ENCODE results near the gene ISG20.
A peak's percentile ranks its signal among the peaks of the same experiment; 100 is the strongest.

Gene ISG20

DNA sequence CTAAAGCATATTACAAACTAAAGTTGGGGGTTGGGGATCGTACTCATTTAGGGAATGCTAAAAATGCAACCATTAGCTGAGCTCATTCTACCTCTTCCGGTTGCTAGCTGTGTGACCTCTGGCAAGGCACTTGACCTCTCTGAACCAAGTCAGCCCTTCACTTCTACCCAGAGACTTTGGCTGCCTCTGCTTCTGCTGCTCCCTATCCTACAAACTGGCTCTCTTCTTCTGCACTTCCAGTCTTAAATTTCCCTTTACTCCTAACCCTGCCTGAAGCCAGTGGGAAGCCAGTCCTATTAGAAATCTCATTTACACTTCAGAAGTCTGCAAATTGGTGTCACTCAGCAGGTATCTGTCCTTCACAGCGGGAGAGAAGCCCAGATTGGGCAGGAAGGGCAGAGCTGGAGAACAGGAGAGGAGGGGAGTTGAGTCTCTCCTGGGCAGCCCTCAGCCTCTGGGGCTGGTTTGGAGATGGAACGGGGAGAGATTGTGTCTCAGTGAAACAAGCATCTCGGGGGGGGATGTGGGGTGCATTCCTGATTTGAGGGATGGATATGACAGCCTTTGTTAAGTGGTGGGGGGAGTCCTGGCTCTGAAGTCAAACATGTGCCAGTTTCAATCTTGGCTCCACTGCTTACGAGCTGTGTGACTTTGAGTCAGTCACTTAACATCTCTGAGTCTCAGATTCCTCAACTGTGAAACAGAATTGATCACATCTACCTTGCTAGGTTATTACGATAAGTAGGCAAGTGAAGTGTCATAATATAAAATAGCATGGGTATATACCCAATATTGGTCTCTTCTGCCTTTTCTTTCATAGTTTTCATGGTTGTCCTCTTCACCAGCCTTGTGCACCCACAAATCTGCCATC lies 25.5 kb upstream of the ISG20 start:
- peaks cover 3% of the 10 kb centered on the region in 2 donors for H3K36me3 Mint-ChIP-seq

DNA sequence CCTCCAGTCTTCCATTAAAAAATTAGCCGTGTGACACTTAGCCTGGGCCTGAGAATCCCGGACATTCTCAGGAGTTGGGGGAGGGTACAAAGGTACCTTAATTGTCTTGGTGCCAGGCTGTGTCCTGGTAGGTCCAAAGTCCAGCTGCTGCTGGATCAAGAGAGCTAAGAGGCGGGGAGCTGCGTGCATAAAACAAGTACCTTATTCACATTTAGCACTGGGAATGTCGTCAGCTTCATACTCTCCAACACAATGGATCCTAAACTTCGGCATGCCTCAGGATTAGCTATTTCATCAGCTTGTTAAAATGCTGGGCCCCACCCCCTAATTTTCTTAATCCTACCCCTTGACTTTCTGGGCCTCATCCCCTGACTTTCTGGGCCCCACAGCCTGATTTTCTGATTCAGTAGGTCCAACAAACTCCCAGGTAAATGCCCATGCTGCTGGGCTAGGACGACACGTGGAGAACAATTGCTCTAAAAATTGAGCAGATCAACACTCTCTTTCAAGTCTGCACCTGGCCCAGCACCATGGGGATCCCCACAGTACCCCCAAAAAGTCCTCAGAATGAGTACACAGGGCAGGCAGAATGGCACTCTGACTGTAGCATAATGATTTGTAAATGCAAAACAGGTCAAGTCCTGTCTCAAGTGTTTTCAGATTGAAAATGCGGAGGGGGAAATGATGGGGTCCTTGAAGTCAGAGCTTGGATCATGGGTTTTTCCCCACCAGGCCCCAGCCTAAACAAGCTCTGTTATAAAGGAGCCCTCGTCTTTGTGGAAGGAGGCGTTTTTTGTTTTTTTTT lies 23.3 kb upstream of the ISG20 start:
- Mint-ChIP-seq H3K9me3 (no peaks in the 10 kb centered on the region), H3K4me3 (no peak overlapping the region)

More for the DNA sequence above, 25.5 kb upstream of the ISG20 start:
- no peak overlapping the region for H3K27ac Mint-ChIP-seq
- peaks cover 50 to 82% of the 10 kb centered on the region in 2 donors for H3K27me3 Mint-ChIP-seq
- no peak overlapping the region for H3K4me3 Mint-ChIP-seq
- DNase-seq (no peak), ATAC-seq (replicated peaks) (no peak)
- H3K4me1 Mint-ChIP-seq: peaks cover 8 to 16% of the 10 kb centered on the region in 2 donors
- H3K9me3 Mint-ChIP-seq: no peaks in the 10 kb centered on the region

DNA sequence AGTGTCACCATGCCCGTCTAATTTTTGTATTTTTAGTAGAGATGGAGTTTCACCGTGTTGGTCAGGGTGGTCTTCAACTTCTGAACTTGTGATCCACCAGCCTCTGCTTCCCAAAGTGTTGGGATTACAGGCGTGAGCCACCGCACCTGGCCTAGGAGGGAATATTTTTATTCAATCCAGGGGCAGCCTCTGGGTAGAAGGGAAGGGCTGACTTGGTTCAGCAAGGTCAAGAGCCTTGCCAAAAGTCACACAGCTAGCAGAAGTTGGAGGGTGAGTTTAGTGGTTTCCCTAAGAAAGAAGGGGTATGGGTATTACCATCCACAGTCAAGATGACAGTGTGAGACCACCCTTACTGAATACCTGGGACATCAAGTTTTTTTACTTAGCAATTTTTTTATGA lies 22.6 kb upstream of the ISG20 start:
- Mint-ChIP-seq H3K4me1 (peaks cover 0 to 7% of the 10 kb centered on the region in 2 donors), H3K27me3 (peaks cover 32 to 63% of the 10 kb centered on the region in 2 donors), H3K4me3 (no peak overlapping the region), H3K27ac (peak overlapping the region; percentile 86), H3K36me3 (peaks cover 4 to 5% of the 10 kb centered on the region in 2 donors), H3K9me3 (no peaks in the 10 kb centered on the region)
- ATAC-seq (replicated peaks) (no peak), DNase-seq (no peak)

More for the DNA sequence above, 23.3 kb upstream of the ISG20 start:
- Mint-ChIP-seq H3K4me1 (peaks cover 6 to 8% of the 10 kb centered on the region in 2 donors), H3K27me3 (peaks cover 37 to 70% of the 10 kb centered on the region in 2 donors), H3K27ac (peak overlapping the region; percentile 86), H3K36me3 (peaks cover 3% of the 10 kb centered on the region in 2 donors)
- DNase-seq (no peak), ATAC-seq (replicated peaks) (peak; percentile 31 to 79)

DNA sequence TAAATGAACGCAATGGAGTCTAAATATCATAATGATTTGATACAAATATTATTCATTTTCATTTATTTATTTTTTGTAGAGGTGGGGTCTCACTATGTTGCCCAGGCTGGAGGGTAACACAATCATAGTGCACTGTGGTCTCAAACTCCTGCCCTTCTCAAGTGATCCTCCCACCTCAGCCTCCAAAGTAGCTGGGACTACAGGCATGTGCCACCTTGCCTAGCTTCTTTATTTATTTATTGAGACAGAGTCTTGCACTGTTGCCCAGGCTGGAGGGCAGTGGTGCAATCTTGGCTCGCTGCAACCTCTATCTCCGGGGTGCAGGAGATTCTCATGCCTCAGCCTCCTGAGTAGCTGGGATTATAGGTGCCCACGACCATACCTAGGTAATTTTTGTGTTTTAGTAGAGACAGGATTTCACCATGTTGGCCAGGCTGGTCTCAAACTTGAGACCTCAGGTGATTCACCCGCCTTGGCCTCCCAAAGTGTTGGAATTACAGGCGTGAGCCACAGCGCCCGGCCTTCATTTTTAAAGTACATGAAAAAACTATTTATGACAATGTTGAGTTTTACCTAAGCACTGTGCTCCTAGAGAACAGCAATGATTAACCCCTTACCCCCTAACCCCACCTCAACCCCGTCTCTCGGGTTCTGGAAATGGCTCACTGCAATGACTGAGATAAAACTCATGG lies 21.6 kb upstream of the ISG20 start:
- Mint-ChIP-seq H3K4me3 (no peak overlapping the region), H3K27me3 (peaks cover 24 to 53% of the 10 kb centered on the region in 2 donors), H3K9me3 (no peaks in the 10 kb centered on the region), H3K36me3 (peaks cover 11 to 15% of the 10 kb centered on the region in 2 donors), H3K27ac (no peak overlapping the region), H3K4me1 (peaks cover 4 to 8% of the 10 kb centered on the region in 2 donors)
- ATAC-seq (replicated peaks) (no peak), DNase-seq (no peak)

DNA sequence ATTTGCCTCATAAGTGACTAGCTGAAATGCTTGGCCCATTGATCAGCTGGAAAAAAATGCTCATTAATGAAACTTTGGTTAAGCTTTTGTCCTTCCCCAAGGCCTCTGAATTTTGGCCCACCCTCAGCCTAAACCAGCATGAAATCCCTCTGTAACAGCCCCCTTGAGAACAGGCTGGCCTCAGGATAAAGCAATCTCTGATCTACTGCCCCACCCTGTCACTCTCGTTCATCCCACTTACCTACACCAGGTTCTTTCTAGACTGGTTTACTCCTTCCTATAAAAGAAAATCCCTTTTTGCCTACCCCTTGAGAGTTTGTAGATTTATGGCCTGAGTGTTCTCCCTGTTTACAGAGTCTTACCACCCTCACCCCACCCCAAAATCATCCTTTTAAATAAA lies 21.0 kb upstream of the ISG20 start:
- ATAC-seq (replicated peaks) (no peak), DNase-seq (no peak)
- Mint-ChIP-seq H3K4me3 (no peak overlapping the region), H3K27ac (no peak overlapping the region), H3K9me3 (no peaks in the 10 kb centered on the region), H3K4me1 (peaks cover 10 to 14% of the 10 kb centered on the region in 2 donors), H3K36me3 (peaks cover 17% of the 10 kb centered on the region in 2 donors), H3K27me3 (peaks cover 20 to 48% of the 10 kb centered on the region in 2 donors)

DNA sequence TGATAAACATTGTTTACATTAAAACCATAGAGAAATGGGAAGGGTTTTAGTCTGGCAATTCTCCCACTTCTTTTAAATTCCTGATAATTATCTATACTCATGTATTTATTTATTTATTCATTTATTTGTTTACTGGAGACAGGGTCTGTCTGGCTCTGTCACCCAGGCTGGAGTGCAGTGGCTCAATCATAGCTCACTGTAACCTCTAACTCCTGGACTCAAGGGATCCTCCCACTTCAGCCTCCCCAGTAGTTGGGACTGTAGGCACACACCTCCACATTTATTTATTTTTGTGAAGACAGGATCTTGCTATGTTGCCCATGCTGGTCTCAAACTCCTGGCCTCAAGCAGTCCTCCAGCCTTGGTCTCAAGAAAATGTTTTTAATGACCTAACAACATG lies 20.1 kb upstream of the ISG20 start:
- peaks cover 14 to 39% of the 10 kb centered on the region in 2 donors for H3K27me3 Mint-ChIP-seq
- no peaks in the 10 kb centered on the region for H3K9me3 Mint-ChIP-seq
- DNase-seq: no peak
- peaks cover 15 to 19% of the 10 kb centered on the region in 2 donors for H3K36me3 Mint-ChIP-seq
- peaks cover 19 to 22% of the 10 kb centered on the region in 2 donors for H3K4me1 Mint-ChIP-seq
- no peak overlapping the region for H3K4me3 Mint-ChIP-seq
- H3K27ac Mint-ChIP-seq: no peak overlapping the region
- no peak for ATAC-seq (replicated peaks)

DNA sequence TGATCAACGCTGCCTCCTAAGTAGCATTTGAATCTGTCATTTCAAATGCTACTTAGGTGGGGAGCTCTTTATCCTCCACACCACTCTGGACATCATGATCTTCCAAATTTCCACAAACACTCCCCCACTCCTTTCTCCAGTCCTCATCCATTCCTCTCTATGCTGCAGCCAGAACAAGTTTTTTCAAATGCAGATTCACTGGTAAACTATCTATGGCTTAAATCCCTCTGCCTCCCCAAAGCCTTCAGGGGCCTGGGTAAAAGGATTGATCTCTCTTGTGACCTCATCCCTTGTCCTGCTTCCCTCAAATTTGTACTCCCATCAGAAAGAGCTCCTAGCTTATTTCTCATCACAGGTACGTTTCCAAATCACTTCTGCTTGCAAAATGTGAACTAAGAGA lies 19.0 kb upstream of the ISG20 start:
- Mint-ChIP-seq H3K9me3 (no peaks in the 10 kb centered on the region), H3K27ac (no peak overlapping the region), H3K4me3 (no peak overlapping the region), H3K4me1 (peaks cover 28 to 30% of the 10 kb centered on the region in 2 donors), H3K36me3 (peaks cover 24 to 28% of the 10 kb centered on the region in 2 donors), H3K27me3 (peaks cover 14 to 28% of the 10 kb centered on the region in 2 donors)
- ATAC-seq (replicated peaks): no peak
- DNase-seq: no peak

DNA sequence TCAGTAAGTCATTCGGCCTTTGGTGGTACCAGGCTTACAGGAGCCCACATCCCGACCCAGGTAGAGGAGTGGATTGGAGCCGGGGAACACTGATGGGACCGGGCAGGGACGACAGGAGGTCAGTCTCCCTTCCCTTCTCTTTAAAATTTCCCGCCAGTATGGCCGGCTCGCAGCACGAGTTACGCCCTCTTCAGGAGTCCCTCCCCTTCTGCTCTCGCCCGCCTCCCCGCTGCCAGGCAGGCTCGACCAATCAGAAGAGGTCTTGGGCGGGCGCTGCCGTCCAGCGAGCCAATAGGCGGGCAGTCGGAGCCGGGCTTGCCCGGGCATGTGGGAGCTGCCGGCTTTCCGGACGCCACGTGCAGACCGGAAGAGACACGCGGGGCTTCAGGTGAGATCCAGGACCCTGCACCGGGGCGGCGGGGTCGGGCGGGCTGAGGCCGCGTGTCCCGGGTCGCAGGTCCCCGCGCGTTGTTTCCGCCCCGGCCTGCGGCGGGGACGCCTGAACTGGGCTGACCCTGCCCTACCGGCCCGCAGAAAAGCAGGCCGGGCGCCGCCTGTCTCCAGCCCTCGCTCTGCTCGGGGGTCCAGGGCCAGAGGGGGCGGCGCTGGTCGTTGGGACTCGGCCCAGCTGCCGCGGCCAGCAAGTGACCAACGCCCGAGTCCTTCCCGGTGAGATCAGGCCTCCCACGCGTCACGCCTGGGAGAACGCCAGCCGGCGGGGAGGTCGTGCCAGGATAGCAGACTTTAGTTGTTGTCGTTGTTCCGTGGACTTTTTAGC lies 17.6 kb upstream of the ISG20 start, which contains the start of gene AEN:
AEN (plus strand) TSS at position 346 of the 778 bp plus-strand sequence. CDS start 4,870 bp downstream, outside the sequence.
- ATAC-seq (replicated peaks) (peak; percentile 83 to 86), DNase-seq (peak; percentile 97)

DNA sequence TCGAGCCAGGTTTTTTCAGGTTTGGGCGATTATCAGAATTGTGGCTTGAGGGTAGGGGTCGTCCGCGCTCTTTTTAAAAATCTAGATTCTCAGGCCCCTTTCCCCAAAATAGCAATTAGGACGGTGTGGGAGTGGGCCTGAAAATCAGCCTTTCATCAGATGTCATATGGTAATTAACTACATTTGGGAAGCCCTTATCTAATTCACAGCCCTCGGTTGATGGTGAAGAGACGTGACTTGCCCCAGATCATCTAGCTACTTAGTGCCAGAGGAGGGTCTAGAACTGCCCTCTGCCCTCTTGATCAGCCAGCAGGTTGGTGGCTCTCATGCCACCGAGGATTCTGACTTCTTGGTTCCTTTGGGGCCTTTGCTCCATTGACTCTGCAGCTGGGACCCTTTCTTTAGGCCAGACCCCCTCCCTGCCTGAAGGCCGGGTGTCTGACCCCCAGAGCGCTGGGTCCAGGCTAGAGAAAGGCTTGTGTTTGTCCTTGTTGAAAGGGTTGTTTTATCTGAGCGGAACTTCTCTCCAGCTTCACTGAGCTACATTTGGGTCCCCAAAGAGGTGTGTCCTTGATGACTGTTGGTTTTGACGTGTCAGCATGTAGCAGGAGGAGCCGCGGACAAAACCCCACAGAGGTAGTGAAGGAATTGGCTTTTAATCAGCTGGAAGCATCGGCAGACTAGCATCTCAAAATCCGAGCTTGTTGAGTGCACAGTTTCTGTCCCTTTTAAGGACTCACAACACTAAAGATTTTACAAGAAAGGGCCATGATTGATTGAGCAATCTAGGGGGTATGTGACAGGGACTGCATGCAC lies 16.8 kb upstream of the ISG20 start:
- H3K4me3 Mint-ChIP-seq: peak overlapping the region; percentile 91 to 96
- ATAC-seq (replicated peaks) (peak; percentile 49 to 50), DNase-seq (no peak)
- H3K27me3 Mint-ChIP-seq: peaks cover 5 to 17% of the 10 kb centered on the region in 2 donors
- peak overlapping the region; percentile 99 for H3K27ac Mint-ChIP-seq
- no peaks in the 10 kb centered on the region for H3K9me3 Mint-ChIP-seq
- H3K4me1 Mint-ChIP-seq: peaks cover 27 to 40% of the 10 kb centered on the region in 2 donors
- peaks cover 28 to 30% of the 10 kb centered on the region in 2 donors for H3K36me3 Mint-ChIP-seq

More for the DNA sequence above, 17.6 kb upstream of the ISG20 start, which contains the start of gene AEN:
- Mint-ChIP-seq H3K27ac (peak within 1 kb of the TSS; percentile 99), H3K9me3 (no peaks in the 10 kb centered on the region), H3K4me1 (peaks cover 26 to 34% of the 10 kb centered on the region in 2 donors), H3K4me3 (peak within 1 kb of the TSS; percentile 91 to 96), H3K36me3 (peaks cover 24 to 26% of the 10 kb centered on the region in 2 donors), H3K27me3 (peaks cover 6 to 18% of the 10 kb centered on the region in 2 donors)

DNA sequence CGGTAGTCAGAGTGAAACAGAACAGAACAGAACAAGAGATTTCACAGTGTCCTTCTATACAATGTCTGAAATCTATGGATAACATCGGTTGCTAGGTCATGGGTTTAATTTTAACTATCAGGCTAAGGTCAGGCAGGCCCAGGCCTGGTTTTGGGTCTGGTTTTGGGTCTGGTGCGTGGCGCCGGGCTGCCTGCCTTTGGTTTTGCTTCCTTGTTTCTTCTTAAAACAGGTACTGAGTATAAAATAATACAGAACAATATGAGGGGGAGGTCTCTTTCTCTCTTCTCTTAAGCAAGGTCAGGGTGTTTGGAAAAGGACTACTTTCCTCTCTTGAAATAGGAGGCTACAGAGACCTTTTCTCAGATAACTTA lies 16.2 kb upstream of the ISG20 start:
- Mint-ChIP-seq H3K36me3 (peaks cover 33 to 34% of the 10 kb centered on the region in 2 donors), H3K9me3 (no peaks in the 10 kb centered on the region), H3K4me1 (peaks cover 30 to 45% of the 10 kb centered on the region in 2 donors), H3K4me3 (peak overlapping the region; percentile 91 to 96), H3K27ac (peak overlapping the region; percentile 99), H3K27me3 (peaks cover 5 to 13% of the 10 kb centered on the region in 2 donors)
- ATAC-seq (replicated peaks) (peak; percentile 33 to 35), DNase-seq (peak; percentile 47)

DNA sequence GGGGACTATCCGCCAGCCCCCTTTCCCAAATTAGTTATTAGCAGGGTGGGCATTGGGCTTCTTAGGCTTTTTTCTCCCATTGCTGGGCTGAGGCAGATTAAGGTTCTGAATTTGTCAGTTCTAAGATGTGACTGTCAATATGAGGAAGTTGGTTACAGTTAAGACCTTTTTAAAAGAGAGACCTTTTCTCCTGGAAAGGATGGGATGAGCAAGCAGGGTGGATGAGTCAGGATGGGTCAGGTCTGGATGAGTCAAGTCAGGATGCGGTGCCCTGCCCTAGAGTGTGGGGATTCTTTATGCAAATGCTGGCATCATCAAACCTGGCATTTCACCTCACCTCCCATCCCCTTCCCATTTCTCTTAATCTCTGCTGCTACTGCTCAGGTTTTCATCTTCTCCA lies 15.8 kb upstream of the ISG20 start:
- no peaks in the 10 kb centered on the region for H3K9me3 Mint-ChIP-seq
- H3K36me3 Mint-ChIP-seq: peaks cover 38 to 39% of the 10 kb centered on the region in 2 donors
- H3K27me3 Mint-ChIP-seq: peaks cover 5 to 9% of the 10 kb centered on the region in 2 donors
- ATAC-seq (replicated peaks) (peak; percentile 67), DNase-seq (peak; percentile 59)
- H3K4me1 Mint-ChIP-seq: peaks cover 33 to 50% of the 10 kb centered on the region in 2 donors
- peak overlapping the region; percentile 99 for H3K27ac Mint-ChIP-seq
- H3K4me3 Mint-ChIP-seq: peak overlapping the region; percentile 91 to 96

DNA sequence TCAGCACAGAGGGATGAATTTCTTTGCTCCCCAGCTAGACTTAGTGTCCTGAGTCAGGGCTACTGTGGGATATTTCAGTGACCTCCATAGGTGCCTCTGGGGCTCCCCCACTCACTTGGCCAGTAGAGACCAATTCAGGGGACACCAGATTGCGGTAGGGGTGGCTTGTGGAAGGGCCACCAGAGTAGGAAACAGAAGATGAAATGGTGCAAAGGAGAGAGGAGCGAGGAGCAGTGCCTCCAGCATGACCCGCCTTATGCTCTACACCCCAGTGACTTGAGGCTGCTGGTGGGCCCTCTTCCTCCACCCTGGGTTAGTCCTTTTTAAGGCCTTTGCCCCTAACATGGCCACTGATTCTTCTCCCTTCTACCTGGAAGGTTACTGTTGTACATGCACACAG lies 15.2 kb upstream of the ISG20 start:
- Mint-ChIP-seq H3K27me3 (peaks cover 5 to 7% of the 10 kb centered on the region in 2 donors), H3K4me3 (peak overlapping the region; percentile 91 to 96), H3K27ac (peak overlapping the region; percentile 99), H3K9me3 (no peaks in the 10 kb centered on the region), H3K36me3 (peaks cover 42 to 45% of the 10 kb centered on the region in 2 donors), H3K4me1 (peaks cover 35 to 56% of the 10 kb centered on the region in 2 donors)
- ATAC-seq (replicated peaks): no peak
- DNase-seq: no peak
